Measurements from ENCODE around the gene RNFT1. TPM values are rescaled to one million over a fixed set of nuclear protein-coding genes. Genes with fewer than 3 reads are reported as not detected.
"Not testable (repeated sequence)": the region's sequence is repeated elsewhere in the genome, so short reads cannot be mapped to it uniquely, and the experiment has no call there.

Gene RNFT1
- total and polyA plus RNA-seq, 10 of the 15 experiments (the other 5 are each of a cell fraction or from before 2014, with no cell fraction given) = 7.7 to 20.2 (median 12.1) TPM

DNA sequence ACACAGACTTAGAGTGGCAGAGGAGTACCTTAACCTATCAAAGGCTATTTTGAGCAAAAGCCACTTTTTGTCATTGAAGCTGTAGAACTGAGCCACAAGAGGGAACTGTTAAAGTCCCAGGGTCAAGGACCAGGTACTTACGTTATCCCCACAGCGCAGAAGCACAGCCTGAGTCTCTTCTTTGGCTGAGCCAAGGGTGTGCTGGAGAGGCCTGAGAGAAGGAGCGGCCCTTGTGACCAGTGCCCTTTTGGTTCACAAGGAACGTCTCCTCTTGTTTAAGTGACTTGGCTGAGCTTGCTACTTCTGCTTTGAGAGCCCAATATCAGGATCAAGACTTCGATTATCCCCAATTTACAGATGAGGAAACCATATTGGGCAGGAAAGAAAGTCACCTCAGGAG, 40.0 kb upstream of the RNFT1 start:
- H3K36me3 ChIP-seq (ENCODE audit: control insufficient read depth in 2 of 2, insufficient read depth in 2 of 2, low read length in 1 of 2); DNase-seq (ENCODE audit: low read depth, low spot score); in situ Hi-C loops (cut with MboI); SMC1A ChIA-PET (ENCODE audit: uncharacterized antibody, unreplicated experiment); RAD21 ChIA-PET (ENCODE audit: unreplicated experiment); POLR2A ChIA-PET; ATAC-seq; H3K4me2 ChIP-seq (ENCODE audit: control insufficient read depth, insufficient read depth); H3K9ac ChIP-seq (ENCODE audit: control insufficient read depth, insufficient read depth, low read length); H3K27ac ChIP-seq (ENCODE audit: control insufficient read depth, insufficient read depth); intact Hi-C loops (cut with micrococcal nuclease; ENCODE audit: unreplicated experiment); H3K4me3 ChIP-seq; FAIRE-seq; H3K79me2 ChIP-seq (ENCODE audit: control insufficient read depth, insufficient read depth, low read length); H4K20me1 ChIP-seq (ENCODE audit: control insufficient read depth, insufficient read depth); H2AFZ ChIP-seq (ENCODE audit: control insufficient read depth, low read depth, low read length); CTCF ChIA-PET; H3K4me1 ChIP-seq (ENCODE audit: control insufficient read depth, insufficient read depth, low read length); BruUV-seq (replicated peaks); H3K9me3 ChIP-seq (replicated peaks; ENCODE audit: control insufficient read depth, insufficient read depth, low read length); H3K27me3 ChIP-seq (replicated peaks in 1 of 2; ENCODE audit: control insufficient read depth in 2 of 2, insufficient read depth in 2 of 2, low read length in 1 of 2): not testable (repeated sequence)
- WGBS (ENCODE audit: insufficient coverage, insufficient replicate concordance, low lambda C conversion rate, missing lambda C conversion rate) = 42% methylated on average over 5 of the region's 5 CpGs
- TF ChIP-seq NFXL1 (IDR thresholded peaks at IDR 0.05; ENCODE audit: borderline replicate concordance) (0 out of 2 replicates have a peak, but pooled peaks have one; percentile 21), ETV6 (conservative IDR thresholded peaks at IDR 0.05 in 1 of 2, IDR thresholded peaks at IDR 0.05 in 1 of 2; ENCODE audit: borderline replicate concordance in 1 of 2, low read depth in 1 of 2) (peak in 1 of 2 experiments; percentile 59; a peak in 1 of 4 replicates)

DNA sequence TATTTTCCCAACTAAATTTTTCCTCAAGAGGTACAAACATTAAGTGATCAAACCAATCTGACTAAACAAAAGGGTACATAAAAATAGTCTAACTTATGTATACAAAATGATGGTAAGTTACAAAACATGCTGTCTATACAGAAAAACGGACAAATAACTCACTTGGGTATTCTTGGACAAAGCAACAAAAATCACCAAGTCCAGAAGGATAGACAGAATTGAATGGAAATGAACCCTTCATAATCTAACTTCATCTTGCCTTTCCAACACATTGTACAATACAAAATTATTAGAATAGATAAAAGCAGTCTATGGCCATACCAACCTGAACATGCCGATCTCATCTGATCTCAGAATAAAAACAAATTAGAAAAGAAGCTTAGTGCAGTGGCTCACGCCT, 37.9 kb upstream of the RNFT1 start:
- intact Hi-C loops (cut with micrococcal nuclease; ENCODE audit: unreplicated experiment); H3K4me3 ChIP-seq; H3K4me2 ChIP-seq (ENCODE audit: control insufficient read depth, insufficient read depth); BruUV-seq (replicated peaks); H3K79me2 ChIP-seq (ENCODE audit: control insufficient read depth, insufficient read depth, low read length); POLR2A ChIA-PET; H3K9ac ChIP-seq (ENCODE audit: control insufficient read depth, insufficient read depth, low read length); SMC1A ChIA-PET (ENCODE audit: uncharacterized antibody, unreplicated experiment); H3K9me3 ChIP-seq (replicated peaks; ENCODE audit: control insufficient read depth, insufficient read depth, low read length); H3K27ac ChIP-seq (ENCODE audit: control insufficient read depth, insufficient read depth); H4K20me1 ChIP-seq (ENCODE audit: control insufficient read depth, insufficient read depth); H3K36me3 ChIP-seq (ENCODE audit: control insufficient read depth in 2 of 2, insufficient read depth in 2 of 2, low read length in 1 of 2); CTCF ChIA-PET; RAD21 ChIA-PET (ENCODE audit: unreplicated experiment); H3K27me3 ChIP-seq (replicated peaks in 1 of 2; ENCODE audit: control insufficient read depth in 2 of 2, insufficient read depth in 2 of 2, low read length in 1 of 2); H2AFZ ChIP-seq (ENCODE audit: control insufficient read depth, low read depth, low read length); ATAC-seq; FAIRE-seq; H3K4me1 ChIP-seq (ENCODE audit: control insufficient read depth, insufficient read depth, low read length); in situ Hi-C loops (cut with MboI); DNase-seq (ENCODE audit: low read depth, low spot score): not testable (repeated sequence)
- 0 out of 4 replicates have a peak, but pooled peaks of 1 of the 2 experiments have one; percentile 74 for TF ChIP-seq ETV6 (conservative IDR thresholded peaks at IDR 0.05 in 1 of 2, IDR thresholded peaks at IDR 0.05 in 1 of 2; ENCODE audit: borderline replicate concordance in 1 of 2, low read depth in 1 of 2)
- 0 out of 2 replicates have a peak, but pooled peaks have one; percentile 47 for TF ChIP-seq NFXL1 (IDR thresholded peaks at IDR 0.05; ENCODE audit: borderline replicate concordance)
- 45% methylated on average over 3 of the region's 3 CpGs for WGBS (ENCODE audit: insufficient coverage, insufficient replicate concordance, low lambda C conversion rate, missing lambda C conversion rate)

DNA sequence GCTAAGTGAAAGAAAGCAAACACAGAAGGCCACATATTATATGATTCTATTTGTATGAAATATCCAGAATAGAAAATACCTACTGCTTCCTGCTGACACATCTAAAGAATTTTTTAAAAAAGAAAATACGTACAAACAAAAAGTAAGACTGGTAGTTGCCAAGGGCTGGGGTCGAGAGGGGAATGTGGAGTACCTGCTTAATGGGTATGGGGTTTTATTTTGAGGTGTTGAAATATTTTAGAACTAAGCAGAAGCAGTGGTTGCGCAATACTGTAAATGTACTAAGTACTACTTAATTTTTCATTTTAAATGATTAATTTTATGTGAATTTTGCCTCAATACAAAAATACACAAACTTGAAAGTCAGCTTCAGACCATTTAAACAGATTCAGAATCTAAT, 32.1 kb upstream of the RNFT1 start:
- H3K4me3 ChIP-seq; H3K4me1 ChIP-seq (ENCODE audit: control insufficient read depth, insufficient read depth, low read length); H4K20me1 ChIP-seq (ENCODE audit: control insufficient read depth, insufficient read depth); ATAC-seq; CTCF ChIA-PET; H3K4me2 ChIP-seq (ENCODE audit: control insufficient read depth, insufficient read depth); H3K27ac ChIP-seq (ENCODE audit: control insufficient read depth, insufficient read depth); BruUV-seq (replicated peaks); H3K9ac ChIP-seq (ENCODE audit: control insufficient read depth, insufficient read depth, low read length); POLR2A ChIA-PET; H3K9me3 ChIP-seq (replicated peaks; ENCODE audit: control insufficient read depth, insufficient read depth, low read length); in situ Hi-C loops (cut with MboI); DNase-seq (ENCODE audit: low read depth, low spot score); H3K27me3 ChIP-seq (replicated peaks in 1 of 2; ENCODE audit: control insufficient read depth in 2 of 2, insufficient read depth in 2 of 2, low read length in 1 of 2); RAD21 ChIA-PET (ENCODE audit: unreplicated experiment); SMC1A ChIA-PET (ENCODE audit: uncharacterized antibody, unreplicated experiment); H3K79me2 ChIP-seq (ENCODE audit: control insufficient read depth, insufficient read depth, low read length); intact Hi-C loops (cut with micrococcal nuclease; ENCODE audit: unreplicated experiment); H3K36me3 ChIP-seq (ENCODE audit: control insufficient read depth in 2 of 2, insufficient read depth in 2 of 2, low read length in 1 of 2); H2AFZ ChIP-seq (ENCODE audit: control insufficient read depth, low read depth, low read length); FAIRE-seq: not testable (repeated sequence)
- 14% methylated on average over 2 of the region's 3 CpGs for WGBS (ENCODE audit: insufficient coverage, insufficient replicate concordance, low lambda C conversion rate, missing lambda C conversion rate)

DNA sequence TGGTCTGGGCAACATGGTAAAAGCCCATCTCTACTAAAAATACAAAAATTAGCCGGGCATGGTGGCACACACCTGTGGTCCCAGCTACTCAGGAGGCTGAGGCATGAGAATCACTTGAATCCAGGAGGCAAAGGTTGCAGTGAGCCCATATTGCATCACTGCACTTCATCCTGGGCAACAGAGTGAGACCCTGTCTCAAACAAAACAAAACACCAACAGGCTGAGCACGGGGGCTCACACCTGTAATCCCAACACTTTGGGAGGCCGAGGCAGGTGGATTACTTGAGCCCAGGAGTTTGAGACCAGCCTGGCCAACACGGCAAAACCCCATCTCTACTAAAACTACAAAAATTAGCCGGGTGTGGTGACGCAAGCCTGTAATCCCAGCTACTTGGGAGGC, 10.6 kb upstream of the RNFT1 start:
- RAD21 ChIA-PET (ENCODE audit: unreplicated experiment) = interaction anchor here (0.7 kb wide), 1 partner anchor 280 kb away, joined by 3 read pairs; no protein-coding TSS in a partner anchor
- H3K79me2 ChIP-seq (ENCODE audit: control insufficient read depth, insufficient read depth, low read length); POLR2A ChIA-PET; H3K4me2 ChIP-seq (ENCODE audit: control insufficient read depth, insufficient read depth); H3K27ac ChIP-seq (ENCODE audit: control insufficient read depth, insufficient read depth); ATAC-seq; DNase-seq (ENCODE audit: low read depth, low spot score); H3K4me3 ChIP-seq; H4K20me1 ChIP-seq (ENCODE audit: control insufficient read depth, insufficient read depth); FAIRE-seq; H3K27me3 ChIP-seq (replicated peaks in 1 of 2; ENCODE audit: control insufficient read depth in 2 of 2, insufficient read depth in 2 of 2, low read length in 1 of 2); H3K9me3 ChIP-seq (replicated peaks; ENCODE audit: control insufficient read depth, insufficient read depth, low read length); H3K4me1 ChIP-seq (ENCODE audit: control insufficient read depth, insufficient read depth, low read length); H3K36me3 ChIP-seq (ENCODE audit: control insufficient read depth in 2 of 2, insufficient read depth in 2 of 2, low read length in 1 of 2); CTCF ChIA-PET; in situ Hi-C loops (cut with MboI); intact Hi-C loops (cut with micrococcal nuclease; ENCODE audit: unreplicated experiment); SMC1A ChIA-PET (ENCODE audit: uncharacterized antibody, unreplicated experiment); H3K9ac ChIP-seq (ENCODE audit: control insufficient read depth, insufficient read depth, low read length); H2AFZ ChIP-seq (ENCODE audit: control insufficient read depth, low read depth, low read length); BruUV-seq (replicated peaks): not testable (repeated sequence)
- 15% methylated on average over 6 of the region's 6 CpGs for WGBS (ENCODE audit: insufficient coverage, insufficient replicate concordance, low lambda C conversion rate, missing lambda C conversion rate)

Measured in GM12878 (cell line).